CD4-positive, alpha-beta T cell treated with Interleukin-15 for 4 hours (primary cell): Measurements from ENCODE around the gene CHERP.
A peak's percentile ranks its signal among the peaks of the same experiment; 100 is the strongest.

Source experiments
- DNase-seq: peaks from one replicate; pipeline ENCODE4 v3.0.0-alpha.2; 2020; ENCODE audit warnings: low spot score

CHERP gene

GRCh38 chr19:16542045-16542909 lies at the start of gene CHERP:
CHERP (minus strand) TSS chr19:16542437; CDS start chr19:16542378, 59 bp downstream.
- DNase-seq: peak; percentile 94

- no peak for DNase-seq
These were observed 48.9 kb upstream of the CHERP start for GRCh38 chr19:16590876-16591802.

- no peak for DNase-seq
These were observed 47.7 kb upstream of the CHERP start for GRCh38 chr19:16589917-16590316.

GRCh38 chr19:16588824-16589577 lies 46.8 kb upstream of the CHERP start:
- no peak for DNase-seq

- DNase-seq: peak; percentile 42
These were observed 45.9 kb upstream of the CHERP start for GRCh38 chr19:16587833-16588823.

- DNase-seq: peak; percentile 71
These were observed 45.0 kb upstream of the CHERP start for GRCh38 chr19:16586991-16587832.

- DNase-seq: no peak
These were observed 44.2 kb upstream of the CHERP start for GRCh38 chr19:16586477-16586871.

GRCh38 chr19:16585808-16586476 lies 43.7 kb upstream of the CHERP start:
- peak; percentile 48 for DNase-seq

- DNase-seq: no peak
These were observed 43.0 kb upstream of the CHERP start for GRCh38 chr19:16585094-16585801.

- peak; percentile 93 for DNase-seq
These were observed 42.2 kb upstream of the CHERP start for GRCh38 chr19:16584248-16585093.

- DNase-seq: no peak
These were observed 40.4 kb upstream of the CHERP start for GRCh38 chr19:16582486-16583261.

GRCh38 chr19:16581971-16582343 lies 39.7 kb upstream of the CHERP start:
- DNase-seq: no peak

- no peak for DNase-seq
These were observed 39.1 kb upstream of the CHERP start for GRCh38 chr19:16581145-16581970.

GRCh38 chr19:16579381-16579780 lies 37.1 kb upstream of the CHERP start:
- no peak for DNase-seq

GRCh38 chr19:16577531-16577985 lies 35.3 kb upstream of the CHERP start:
- no peak for DNase-seq
